NOMO-1 treated with dmso at 0.1 percent for 144 hours (cell line): ENCODE measurements around the gene CTBP2.

ENCODE experiments used
- DNase-seq: peaks from one replicate; lab custom pipeline; 2025; ENCODE audit not compliant: unreplicated experiment; lab: John Stamatoyannopoulos, UW

Gene CTBP2

GRCh38 chr10:125011926-125012705 lies 148.2 kb downstream of the CTBP2 start:
- no peak for DNase-seq

DNA sequence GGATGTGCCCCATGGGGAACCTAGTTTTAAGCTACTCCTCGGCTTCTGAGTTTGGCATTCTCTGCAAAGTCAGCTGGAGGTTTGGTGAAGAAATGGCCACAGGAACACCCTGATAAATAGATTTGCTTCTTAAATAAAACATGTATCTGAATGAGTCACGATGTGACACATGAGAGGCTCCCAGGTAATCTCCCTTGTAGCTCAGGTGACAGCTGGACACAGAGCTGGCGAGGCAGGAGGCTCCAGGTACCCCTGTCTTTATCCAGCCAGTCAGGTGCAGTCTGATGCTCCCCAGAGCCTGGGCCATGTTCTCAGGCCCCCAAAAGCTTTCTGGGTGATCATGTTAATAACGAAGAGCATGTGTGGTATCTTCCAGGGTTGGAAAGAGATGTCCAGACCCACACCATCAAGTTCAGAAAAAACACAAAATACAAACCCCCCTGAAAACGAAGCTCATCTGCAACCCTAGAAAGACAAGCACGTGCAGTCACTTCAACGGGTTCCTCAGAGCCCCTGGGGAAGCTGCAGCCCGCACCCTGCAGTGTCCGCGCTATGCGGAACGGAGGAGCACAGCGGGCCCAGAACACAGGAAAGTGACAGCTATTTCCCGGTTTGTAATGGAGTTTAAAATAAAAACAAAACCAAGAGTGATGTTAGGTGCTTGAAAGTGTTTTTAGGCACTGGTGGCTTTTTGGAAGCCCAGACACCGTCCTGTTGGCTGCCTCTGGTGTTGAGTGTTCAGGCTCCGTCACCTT lies 149.0 kb downstream of the CTBP2 start:
- DNase-seq: no peak

GRCh38 chr10:125010362-125010761 lies 150.0 kb downstream of the CTBP2 start:
- DNase-seq: no peak

DNA sequence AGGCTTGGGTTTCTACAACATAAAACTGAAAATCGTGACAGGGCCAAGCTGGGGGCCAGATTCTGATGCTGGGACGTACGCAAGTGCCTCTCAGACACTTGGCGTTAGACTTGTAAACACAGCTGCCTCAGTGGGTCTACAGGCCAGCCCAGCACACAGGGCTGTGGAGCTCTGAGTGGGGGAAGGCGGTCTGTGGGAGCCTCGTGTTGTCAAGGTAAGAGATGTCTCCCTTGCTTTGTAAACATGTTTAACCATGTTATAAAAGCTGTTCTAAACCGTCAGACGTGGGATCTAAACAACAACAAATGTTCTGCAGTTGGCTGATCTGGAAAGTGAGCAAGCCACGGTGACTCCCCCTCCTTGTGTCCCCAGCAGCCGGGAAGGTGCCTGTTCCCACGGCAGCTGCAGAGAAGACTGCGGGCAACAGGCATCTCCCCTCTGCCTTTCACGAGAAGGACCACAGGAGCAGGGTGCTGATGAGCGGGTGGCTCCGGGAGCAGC lies 150.7 kb downstream of the CTBP2 start:
- no peak for DNase-seq

- no peak for DNase-seq
These were observed 151.4 kb downstream of the CTBP2 start for GRCh38 chr10:125008689-125009638.

GRCh38 chr10:125007436-125007835 lies 152.9 kb downstream of the CTBP2 start:
- no peak for DNase-seq

DNA sequence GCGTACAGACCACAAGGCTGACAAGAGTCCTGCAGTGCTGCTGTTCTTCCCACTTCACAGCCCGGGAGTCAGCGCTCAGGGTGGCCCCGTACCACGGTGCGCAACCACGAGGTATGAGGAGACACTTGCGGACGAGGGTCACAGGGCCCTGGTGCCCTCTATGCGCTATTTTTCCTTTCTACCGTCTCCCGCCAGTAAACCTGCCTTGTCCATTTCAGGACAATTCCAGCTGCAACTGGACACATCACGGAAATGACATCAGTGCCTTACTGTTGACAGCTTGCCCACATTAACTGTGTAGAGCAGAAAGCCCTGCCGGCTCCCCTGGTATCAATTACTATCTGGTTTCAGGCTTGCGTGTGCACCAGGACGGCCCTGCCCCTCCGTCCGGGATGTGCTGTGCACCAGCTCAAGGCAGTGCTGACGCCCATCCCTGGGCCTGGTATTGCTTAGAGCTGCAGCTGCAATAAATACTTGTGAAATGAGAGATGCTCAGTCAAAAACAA lies 153.4 kb downstream of the CTBP2 start:
- DNase-seq: no peak

DNA sequence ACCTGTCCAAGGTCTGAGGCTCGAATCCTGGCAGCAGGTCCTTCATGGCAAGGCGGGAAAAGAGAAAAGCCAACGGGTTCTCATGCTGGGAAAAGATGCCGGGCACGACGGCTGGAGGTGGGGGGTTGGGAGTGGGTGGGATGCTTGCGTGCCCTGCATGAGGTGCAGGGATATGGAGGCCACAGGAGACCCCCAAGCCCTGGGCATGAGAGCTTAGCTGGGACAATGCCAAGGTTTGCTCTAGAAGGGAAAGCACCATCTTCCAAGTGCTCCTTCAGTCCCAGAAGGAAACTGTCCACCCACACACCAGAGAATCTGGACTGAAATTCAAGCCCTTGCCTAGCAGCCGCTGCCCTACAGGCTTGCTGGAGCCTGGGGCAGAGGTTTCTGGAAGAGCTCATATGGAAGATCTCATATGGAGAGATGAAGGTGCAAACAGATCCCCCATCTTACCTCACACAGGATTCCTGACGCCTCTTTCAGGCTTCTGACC lies 154.1 kb downstream of the CTBP2 start:
- DNase-seq: no peak

GRCh38 chr10:125005312-125006187 lies 154.8 kb downstream of the CTBP2 start:
- DNase-seq: no peak

GRCh38 chr10:125004571-125005311 lies 155.6 kb downstream of the CTBP2 start:
- DNase-seq: no peak

GRCh38 chr10:125003901-125004467 lies 156.4 kb downstream of the CTBP2 start:
- no peak for DNase-seq

DNA sequence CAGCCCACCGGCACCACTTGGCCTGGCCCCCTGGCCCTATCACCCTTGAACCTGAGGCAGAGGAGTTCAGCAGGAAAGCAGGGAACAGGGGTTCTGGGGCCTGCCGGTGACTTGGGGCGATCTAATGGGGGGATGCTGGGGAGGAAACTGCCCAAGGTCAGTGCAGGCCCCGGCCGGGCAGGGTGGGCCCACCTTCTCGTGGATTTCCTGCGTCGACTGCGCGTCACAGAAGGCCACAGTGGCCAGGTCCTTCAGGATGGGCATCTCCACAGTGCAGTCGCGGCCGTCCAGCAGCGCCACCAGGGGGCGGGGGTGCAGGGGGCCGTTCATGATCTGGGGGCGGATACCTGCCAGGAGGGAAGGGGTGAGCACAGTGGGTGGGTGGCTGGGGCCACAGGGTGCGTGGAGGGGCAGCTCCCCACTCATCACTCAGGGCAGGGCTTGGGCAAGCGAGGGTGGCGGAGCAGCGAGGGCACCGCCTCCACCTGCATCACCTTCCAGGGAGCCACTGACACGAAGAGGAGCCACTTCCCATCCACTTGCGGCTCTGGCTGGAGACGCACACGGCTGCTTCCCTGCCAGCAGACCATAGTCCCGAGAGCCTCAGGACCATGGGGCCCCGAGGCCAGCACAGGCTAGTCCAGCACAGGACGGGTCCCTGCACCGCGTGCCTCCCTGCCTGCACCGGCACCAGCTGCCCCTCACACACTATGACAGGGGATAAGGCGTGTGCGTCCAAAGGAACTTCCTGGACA lies 157.0 kb downstream of the CTBP2 start:
- DNase-seq: no peak

DNA sequence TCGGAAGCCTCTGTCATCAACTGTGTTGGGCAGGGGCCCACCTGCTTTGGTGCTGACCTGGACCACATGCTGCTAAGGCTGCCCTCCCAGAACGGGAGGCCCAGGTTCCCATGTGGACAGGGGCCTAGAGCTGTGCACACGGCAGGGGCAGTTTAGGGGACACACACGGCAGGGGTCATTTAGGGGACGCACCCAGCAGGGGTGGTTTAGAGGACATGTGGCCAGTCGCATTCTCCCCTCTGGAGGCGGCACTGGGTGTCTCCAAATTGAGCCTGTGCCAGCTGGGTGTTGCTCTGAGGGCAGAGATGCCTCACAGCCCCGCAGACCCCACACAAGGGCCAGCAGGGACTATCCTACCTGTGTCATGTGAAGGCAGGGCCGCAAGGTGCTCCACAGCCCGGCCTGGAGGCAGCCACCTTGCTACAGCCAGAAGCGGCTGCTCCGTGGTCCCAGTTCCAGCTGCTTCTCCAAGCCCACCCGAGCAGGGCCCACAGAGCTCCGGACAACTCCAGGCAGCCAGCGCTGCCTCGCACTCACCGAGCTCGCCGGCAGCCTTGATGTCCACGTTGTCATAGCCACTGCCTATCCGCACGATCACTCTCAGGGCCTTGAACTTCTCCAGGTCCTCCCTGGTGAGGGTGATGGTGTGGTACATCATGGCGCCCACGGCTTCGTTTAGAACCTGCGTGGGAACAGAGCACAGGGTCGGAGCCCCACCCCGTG lies 157.8 kb downstream of the CTBP2 start:
- no peak for DNase-seq

- no peak for DNase-seq
These were observed 158.3 kb downstream of the CTBP2 start for GRCh38 chr10:125002047-125002422.

GRCh38 chr10:125001313-125002046 lies 158.9 kb downstream of the CTBP2 start:
- DNase-seq: no peak

DNA sequence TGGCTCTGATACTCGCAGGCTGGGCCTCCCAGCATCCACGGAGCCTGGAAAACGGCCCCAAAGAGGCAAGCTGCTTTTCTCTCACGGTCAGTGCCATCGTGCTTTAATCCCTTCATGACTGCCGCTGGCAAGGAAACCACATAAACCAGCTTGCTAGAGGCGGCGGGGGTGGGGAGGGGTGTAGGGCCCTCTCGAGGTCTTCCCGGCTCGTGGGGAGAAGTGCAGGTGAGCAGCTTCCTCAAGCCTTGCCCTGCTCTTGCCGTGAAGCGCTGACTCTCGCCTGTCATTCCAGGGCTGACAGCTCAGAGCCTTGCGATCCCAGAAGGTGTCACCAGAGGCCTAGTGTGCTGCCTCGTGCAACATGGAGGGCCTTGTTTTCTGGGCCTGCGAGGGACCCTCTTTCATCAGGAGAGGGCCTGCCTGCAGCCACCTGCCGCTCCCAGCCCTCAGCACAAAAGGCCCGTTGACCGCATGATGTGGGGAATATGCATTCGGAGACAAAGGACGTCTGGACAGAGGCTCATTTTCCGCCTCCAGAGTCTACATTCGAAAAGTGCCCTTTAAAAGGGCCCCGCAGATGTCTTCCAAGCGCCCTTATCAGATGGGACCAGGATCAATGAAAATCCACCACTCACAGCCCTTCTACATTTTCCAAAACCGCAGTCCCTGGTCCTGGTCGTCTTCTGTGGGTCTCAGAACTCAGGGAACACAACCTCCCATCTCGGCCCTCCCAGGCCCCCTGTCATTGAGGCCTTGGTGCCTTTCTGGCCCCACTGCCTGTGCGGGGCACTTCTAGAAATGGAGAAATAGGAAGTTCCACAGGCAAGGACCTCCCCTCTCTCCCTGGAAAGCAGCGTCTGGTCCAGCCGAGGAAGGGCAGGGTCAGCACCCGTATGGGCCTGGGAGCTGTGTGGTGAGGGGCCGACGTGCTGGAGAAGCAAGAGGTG lies 159.7 kb downstream of the CTBP2 start:
- DNase-seq: no peak
